Measurements from ENCODE around the gene MEI4.

MEI4 gene

DNA sequence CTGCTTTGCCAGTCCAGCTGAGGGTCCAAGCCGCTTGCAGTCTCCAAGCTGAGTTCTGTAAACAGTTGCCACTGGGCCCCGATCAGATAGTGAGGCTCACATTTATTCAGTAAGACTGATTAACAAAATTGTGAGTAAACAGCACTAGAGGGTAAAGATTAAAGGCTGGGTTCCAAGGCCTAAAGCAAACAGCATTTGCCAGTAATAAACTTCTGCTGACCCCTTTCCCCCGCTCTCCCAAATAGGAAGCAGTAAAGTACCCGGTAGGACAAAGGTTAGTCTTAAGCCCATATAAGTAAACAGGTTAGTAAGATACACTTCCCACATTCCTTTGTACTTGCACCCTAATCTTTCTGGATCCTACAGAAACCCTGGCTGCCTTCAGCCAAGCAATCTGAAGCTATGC is 181.8 kb downstream of the MEI4 start:
- H3K4me3 ChIP-seq, result no peak overlapping the region
- no peak for DNase-seq (ENCODE audit: low spot score)
- no peak overlapping the region for H3K27ac ChIP-seq
- TF ChIP-seq, protein P1, sequence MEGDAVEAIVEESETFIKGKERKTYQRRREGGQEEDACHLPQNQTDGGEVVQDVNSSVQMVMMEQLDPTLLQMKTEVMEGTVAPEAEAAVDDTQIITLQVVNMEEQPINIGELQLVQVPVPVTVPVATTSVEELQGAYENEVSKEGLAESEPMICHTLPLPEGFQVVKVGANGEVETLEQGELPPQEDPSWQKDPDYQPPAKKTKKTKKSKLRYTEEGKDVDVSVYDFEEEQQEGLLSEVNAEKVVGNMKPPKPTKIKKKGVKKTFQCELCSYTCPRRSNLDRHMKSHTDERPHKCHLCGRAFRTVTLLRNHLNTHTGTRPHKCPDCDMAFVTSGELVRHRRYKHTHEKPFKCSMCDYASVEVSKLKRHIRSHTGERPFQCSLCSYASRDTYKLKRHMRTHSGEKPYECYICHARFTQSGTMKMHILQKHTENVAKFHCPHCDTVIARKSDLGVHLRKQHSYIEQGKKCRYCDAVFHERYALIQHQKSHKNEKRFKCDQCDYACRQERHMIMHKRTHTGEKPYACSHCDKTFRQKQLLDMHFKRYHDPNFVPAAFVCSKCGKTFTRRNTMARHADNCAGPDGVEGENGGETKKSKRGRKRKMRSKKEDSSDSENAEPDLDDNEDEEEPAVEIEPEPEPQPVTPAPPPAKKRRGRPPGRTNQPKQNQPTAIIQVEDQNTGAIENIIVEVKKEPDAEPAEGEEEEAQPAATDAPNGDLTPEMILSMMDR (IDR thresholded peaks at IDR 0.05), result no peak

DNA sequence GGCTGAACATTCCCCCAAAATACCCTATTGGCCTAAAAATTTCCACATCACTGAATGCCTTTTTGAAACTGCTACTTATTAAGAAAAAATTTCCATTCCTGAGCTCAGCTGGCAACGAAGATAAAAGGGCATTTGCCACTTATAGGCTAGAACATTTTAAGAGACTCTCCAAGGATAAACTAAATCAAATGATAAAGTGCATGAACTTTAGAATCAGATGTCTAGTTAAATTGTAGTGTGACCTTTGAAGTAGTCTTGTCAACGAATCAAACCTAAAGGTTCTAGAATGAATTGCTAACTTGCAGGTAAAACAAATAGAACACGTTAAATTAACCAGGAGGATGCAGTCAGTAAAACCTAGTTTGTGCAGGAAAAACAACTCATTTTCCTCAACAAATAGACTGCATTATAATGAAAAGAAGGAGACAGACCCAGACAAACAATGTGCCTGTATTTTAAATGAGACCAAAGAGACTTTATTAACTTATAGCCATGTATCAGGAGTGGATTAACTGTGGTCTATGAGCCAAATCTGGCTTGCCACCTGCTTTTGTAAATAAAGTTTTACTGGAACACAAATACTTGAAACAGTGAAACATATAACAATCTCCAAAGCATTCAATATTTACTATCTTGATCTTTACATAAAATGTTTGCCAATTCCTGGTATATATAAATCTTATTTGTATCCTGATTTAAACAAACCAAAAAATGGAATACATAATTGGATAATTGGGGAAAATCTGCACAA is 184.4 kb downstream of the MEI4 start:
- DNase-seq (ENCODE audit: low spot score), result no peak
- TF ChIP-seq, protein P1 (IDR thresholded peaks at IDR 0.05), result no peak
- Histone ChIP-seq H3K4me3 (no peak overlapping the region), H3K27ac (no peak overlapping the region)

DNA sequence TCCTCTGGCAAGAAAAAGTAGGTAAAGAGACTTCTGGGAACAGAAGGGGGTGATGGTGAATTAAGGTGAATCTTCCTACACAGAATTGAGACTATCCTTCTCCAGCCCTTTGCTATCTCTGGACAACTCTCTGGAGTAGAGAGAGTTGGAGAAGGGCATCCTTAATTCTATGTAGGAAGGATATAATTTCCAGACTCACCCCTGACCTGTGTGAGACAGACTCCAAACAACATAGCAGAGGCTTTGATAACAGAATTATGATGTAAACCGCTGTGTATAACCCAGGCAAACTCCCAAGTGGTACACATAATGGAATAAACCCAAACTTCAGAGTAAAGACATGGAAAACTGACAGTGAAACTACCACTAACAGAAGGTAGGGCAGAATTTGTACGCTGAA is 186.5 kb downstream of the MEI4 start:
- no peak for DNase-seq (ENCODE audit: low spot score)
- TF ChIP-seq, protein P1 (IDR thresholded peaks at IDR 0.05), result no peak
- no peak overlapping the region for H3K27ac ChIP-seq
- no peak overlapping the region for H3K4me3 ChIP-seq

DNA sequence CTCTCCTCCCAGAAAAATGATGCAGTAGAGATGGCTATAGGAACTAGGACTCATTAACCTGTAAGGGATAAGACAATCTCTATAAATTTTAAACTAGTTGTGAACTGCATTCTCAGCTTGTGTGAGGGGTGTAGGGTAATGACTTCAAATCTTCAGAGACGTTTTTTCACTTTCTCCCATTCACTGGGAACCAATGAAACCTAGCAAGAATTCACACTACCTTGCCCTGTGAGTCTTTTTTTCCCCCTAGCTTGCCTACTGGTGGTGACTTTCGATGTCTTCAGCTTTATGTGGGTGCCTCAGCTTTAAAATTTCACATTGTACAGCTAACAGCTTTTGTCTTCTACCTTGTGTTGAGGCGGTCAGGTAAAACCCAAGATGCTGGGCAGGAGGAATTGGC is 192.0 kb downstream of the MEI4 start:
- no peak overlapping the region for H3K4me3 ChIP-seq
- TF ChIP-seq, protein P1 (IDR thresholded peaks at IDR 0.05), result no peak
- H3K27ac ChIP-seq, result no peak overlapping the region
- DNase-seq (ENCODE audit: low spot score), result no peak

DNA sequence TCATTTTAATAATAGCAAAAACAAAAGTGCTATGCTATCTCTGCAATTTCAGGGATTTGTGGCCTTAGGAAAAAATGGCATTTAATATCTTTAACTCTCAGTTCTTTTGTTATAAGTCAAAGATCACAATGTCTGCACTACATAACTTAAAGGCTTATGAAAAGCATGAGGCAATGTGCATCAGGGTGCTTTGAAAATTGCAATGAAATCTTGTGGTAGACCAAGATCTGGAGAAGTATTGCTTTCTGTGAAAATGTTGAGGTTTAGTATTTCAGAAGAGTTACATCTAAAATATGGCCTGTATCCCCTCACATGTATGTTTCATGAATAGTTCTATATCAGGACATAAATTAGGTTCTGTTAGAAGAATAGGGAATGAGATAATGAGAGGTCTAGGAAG is 200.6 kb downstream of the MEI4 start:
- DNase-seq (ENCODE audit: low spot score), result no peak
- TF ChIP-seq, protein P1 (IDR thresholded peaks at IDR 0.05), result no peak
- H3K27ac ChIP-seq, result no peak overlapping the region
- no peak overlapping the region for H3K4me3 ChIP-seq

DNA sequence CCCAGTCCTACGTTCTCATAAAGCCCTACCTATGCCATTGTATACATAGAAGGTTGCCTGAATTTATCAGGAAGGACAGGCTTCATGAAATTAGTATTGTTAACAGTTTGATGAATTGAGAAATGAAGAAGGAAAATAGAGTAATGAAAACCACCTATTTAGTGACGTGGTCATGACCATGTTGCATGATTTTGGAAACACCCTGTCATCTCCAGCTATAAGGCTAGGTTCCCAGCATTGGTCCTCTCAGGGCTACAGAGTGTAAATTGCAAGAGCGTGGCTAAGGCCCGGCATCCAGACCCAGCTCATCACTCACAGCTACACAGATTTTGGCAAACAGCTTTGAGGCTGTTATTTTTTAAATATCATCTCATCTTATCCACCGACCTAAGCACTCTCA is 203.6 kb downstream of the MEI4 start:
- no peak for DNase-seq (ENCODE audit: low spot score)
- TF ChIP-seq, protein P1 (IDR thresholded peaks at IDR 0.05), result no peak
- H3K4me3 ChIP-seq, result no peak overlapping the region

DNA sequence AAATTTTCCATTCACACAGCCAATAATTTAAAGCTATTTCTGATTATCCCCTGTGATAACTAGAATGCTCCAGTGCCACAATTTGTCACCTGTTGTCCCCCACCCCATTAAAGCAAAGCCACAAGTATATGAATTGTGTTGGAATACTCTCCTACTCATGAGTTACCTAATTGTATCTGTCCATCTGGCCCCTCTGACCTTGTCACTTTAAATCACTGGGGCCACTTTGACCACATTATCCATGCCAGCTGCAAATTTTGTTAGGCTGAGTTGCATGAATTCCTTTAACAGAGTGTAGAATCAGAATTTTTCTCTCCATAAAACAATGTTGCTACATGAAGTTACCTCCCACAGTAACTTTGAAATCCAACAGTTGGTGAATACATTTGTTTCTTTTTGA is 204.6 kb downstream of the MEI4 start:
- H3K4me3 ChIP-seq, result no peak overlapping the region
- TF ChIP-seq, protein P1 (IDR thresholded peaks at IDR 0.05), result no peak
- DNase-seq (ENCODE audit: low spot score), result no peak
- no peak overlapping the region for H3K27ac ChIP-seq

More for the DNA sequence above, 203.6 kb downstream of the MEI4 start:
- no peak overlapping the region for H3K27ac ChIP-seq

Data from coronary artery (tissue), 2 donors.